ENCODE results near the gene PAK1IP1. TPM values are rescaled to one million over a fixed set of nuclear protein-coding genes. Genes with fewer than 3 reads are reported as not detected.
"Not testable (repeated sequence)": the region's sequence is repeated elsewhere in the genome, so short reads cannot be mapped to it uniquely, and the experiment has no call there.

PAK1IP1 gene
- total RNA-seq, 1 donor from 2014 or later, result 9.5 TPM

DNA sequence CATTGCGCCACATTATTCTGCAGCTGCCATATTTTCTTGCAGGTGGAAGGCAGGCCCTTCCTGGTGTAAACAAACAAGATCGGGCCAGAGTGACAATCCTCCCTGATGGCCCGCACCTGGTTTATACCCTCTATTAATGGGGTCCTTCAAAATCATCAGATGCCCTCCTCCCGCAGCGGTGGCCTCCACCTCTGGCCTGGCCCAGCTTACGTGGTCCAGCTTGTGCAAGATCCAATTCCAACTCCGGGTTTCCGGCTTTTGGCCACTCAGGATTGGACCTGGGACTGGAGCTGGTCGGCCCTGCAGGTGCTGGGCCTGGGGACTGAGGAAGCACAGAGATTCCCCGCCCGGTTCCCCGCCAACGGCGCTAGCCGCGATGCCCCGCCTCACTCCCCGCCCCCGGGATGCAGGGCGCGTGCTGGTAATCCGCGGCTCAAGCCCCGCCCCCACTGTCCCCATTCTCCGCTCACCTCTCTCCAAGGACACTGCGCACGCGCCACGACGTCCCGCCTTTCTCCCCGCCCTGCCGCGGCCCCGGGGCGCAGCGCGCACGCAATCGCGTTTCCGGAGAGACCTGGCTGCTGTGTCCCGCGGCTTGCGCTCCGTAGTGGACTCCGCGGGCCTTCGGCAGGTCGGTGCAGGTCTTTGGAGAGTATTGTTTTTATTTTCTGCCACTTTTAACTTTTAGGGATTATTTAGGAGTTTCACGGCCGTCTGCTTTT, 52.6 kb downstream of the PAK1IP1 start, which contains the start of gene TMEM14B:
Gene TMEM14B (plus strand): TSS at position 555 of the 722 bp plus-strand sequence. CDS start 1,441 bp downstream, outside the sequence.
- peak; percentile 100 for ATAC-seq
- Histone ChIP-seq H3K4me1 (peaks cover 25% of the 10 kb centered on the region), H3K27me3 (ENCODE audit: low read depth) (no peaks in the 10 kb centered on the region), H3K36me3 (peaks cover 25% of the 10 kb centered on the region), H3K27ac (peak within 1 kb of the TSS; percentile 88), H3K4me3 (peak within 1 kb of the TSS; percentile 77), H3K9me3 (no peaks in the 10 kb centered on the region)
- TF ChIP-seq, protein P1, sequence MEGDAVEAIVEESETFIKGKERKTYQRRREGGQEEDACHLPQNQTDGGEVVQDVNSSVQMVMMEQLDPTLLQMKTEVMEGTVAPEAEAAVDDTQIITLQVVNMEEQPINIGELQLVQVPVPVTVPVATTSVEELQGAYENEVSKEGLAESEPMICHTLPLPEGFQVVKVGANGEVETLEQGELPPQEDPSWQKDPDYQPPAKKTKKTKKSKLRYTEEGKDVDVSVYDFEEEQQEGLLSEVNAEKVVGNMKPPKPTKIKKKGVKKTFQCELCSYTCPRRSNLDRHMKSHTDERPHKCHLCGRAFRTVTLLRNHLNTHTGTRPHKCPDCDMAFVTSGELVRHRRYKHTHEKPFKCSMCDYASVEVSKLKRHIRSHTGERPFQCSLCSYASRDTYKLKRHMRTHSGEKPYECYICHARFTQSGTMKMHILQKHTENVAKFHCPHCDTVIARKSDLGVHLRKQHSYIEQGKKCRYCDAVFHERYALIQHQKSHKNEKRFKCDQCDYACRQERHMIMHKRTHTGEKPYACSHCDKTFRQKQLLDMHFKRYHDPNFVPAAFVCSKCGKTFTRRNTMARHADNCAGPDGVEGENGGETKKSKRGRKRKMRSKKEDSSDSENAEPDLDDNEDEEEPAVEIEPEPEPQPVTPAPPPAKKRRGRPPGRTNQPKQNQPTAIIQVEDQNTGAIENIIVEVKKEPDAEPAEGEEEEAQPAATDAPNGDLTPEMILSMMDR (IDR thresholded peaks at IDR 0.05), result no peak
- peak; percentile 100 for DNase-seq
- intact Hi-C loops (cut with DNase I), result no loop called here

DNA sequence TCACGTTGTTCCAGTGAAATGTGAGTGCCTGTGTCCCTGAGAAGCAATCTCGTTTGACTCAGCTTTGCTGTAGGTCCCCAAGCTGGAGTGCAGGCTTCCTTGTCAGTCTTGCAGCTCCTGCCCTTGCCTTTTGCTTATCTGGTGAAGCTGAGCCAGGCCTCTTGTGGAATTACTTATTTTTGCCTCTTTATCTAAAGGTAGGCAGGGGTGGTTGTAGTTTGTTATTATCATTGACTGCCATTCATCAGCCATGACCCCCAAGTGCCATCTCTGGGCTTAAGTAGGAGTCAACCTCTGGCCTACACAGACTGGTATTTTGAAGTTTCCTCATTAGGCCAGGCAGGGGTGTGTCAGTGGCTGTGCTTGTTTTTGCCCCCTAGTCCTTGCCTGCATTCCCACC, 55.0 kb downstream of the PAK1IP1 start:
- Histone ChIP-seq H3K36me3 (peaks cover 42% of the 10 kb centered on the region), H3K27ac (no peak overlapping the region), H3K4me3 (no peak overlapping the region), H3K9me3 (no peaks in the 10 kb centered on the region), H3K27me3 (ENCODE audit: low read depth) (no peaks in the 10 kb centered on the region), H3K4me1 (peaks cover 25% of the 10 kb centered on the region)
- no peak for DNase-seq
- ATAC-seq, result no peak
- TF ChIP-seq, protein P1 (IDR thresholded peaks at IDR 0.05), result no peak
- intact Hi-C loops (cut with DNase I), result no loop called here

DNA sequence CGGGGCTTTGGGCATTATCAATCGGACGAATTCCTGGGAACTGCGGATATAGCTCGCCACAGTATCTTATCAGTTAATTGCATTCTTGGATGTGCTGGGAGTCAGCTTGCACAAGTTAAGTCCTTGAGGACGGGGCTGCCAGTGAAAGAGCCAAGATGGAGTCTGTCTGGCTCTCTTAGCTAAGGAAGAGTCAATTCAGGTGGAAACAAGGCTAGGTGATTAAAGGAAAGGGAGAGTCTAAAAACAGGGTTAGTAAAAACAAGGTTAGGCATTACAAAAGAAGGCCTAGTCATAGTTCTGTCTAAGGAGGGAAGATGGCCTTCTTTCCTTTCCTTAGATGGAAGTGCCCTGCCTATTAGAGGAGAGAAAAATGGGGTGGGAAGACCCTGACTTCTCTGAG, 55.8 kb downstream of the PAK1IP1 start:
- H3K27ac ChIP-seq; H3K9me3 ChIP-seq; H3K4me3 ChIP-seq; ATAC-seq; H3K27me3 ChIP-seq (ENCODE audit: low read depth); DNase-seq; intact Hi-C loops (cut with DNase I): not testable (repeated sequence)
- peaks cover 50% of the 10 kb centered on the region for H3K36me3 ChIP-seq
- peaks cover 25% of the 10 kb centered on the region for H3K4me1 ChIP-seq

DNA sequence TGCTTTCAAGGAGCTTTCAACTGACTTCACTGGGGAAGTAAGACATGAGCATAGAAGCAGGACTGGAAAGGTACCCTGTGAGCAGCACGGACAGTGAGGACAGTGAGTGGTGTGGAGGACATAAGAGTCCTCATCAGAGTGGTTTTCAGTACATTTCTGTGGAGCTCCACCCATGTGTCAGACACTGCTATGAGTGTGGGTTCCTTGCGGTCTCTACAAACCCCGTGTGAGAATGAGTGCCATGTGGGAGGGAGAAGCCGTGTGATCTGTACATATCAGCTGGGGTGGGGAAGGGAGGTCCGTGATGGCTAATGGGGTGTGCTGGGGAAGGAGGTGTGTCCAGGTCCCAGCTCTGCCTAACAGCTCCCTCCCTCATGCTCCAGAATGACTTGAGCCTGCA, 57.0 kb downstream of the PAK1IP1 start:
- H3K9me3 ChIP-seq; DNase-seq; H3K4me3 ChIP-seq; intact Hi-C loops (cut with DNase I); ATAC-seq; H3K27ac ChIP-seq; H3K27me3 ChIP-seq (ENCODE audit: low read depth): not testable (repeated sequence)
- Histone ChIP-seq H3K36me3 (peaks cover 60% of the 10 kb centered on the region), H3K4me1 (peaks cover 23% of the 10 kb centered on the region)

DNA sequence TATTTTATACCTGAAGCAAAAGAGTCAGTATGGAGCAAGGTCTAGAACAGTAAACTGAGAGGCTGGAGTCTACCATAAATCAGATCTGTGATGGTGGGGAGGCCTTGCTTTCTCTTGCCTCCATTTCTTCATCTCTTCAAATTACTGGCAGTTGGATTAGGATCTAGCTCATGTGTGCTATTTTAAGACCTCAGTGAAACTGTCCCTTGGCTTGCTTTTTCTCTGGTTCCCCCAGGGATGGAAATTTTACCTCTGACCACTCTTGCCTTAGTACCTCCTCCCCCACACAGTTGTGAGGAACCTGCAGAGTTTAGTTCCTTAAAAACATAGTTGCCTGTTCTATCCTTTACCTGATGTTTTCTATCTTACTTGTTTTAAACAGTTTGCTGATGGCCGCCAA, 61.3 kb downstream of the PAK1IP1 start:
- Histone ChIP-seq H3K4me3 (no peak overlapping the region), H3K36me3 (peaks cover 61% of the 10 kb centered on the region), H3K9me3 (no peaks in the 10 kb centered on the region), H3K4me1 (peaks cover 5% of the 10 kb centered on the region), H3K27ac (no peak overlapping the region), H3K27me3 (ENCODE audit: low read depth) (no peaks in the 10 kb centered on the region)
- TF ChIP-seq, protein P1 (IDR thresholded peaks at IDR 0.05), result no peak
- no peak for DNase-seq
- intact Hi-C loops (cut with DNase I), result no loop called here
- ATAC-seq, result no peak

Other genes with a start within 250 kb of the PAK1IP1 start
- gene GCNT2, start 173.6 kb upstream of the PAK1IP1 start, total RNA-seq, result 32.2 TPM
- 1.3 TPM for gene C6orf52, start 356 bp upstream of the PAK1IP1 start, total RNA-seq
- gene TMEM14C, start 28.1 kb downstream of the PAK1IP1 start, total RNA-seq, result 81.9 TPM
- gene TMEM14B, start 52.8 kb downstream of the PAK1IP1 start, total RNA-seq, result 61.0 TPM
- gene MAK, start 143.6 kb downstream of the PAK1IP1 start, total RNA-seq, result 1.3 TPM
- gene GCM2, start 187.1 kb downstream of the PAK1IP1 start, total RNA-seq, result not detected
- 1.0 TPM for gene SYCP2L, start 192.1 kb downstream of the PAK1IP1 start, total RNA-seq

Measured in lower lobe of right lung (tissue), 2 donors.